ENCODE data around the gene ATP2B3. TPM values are rescaled to one million over a fixed set of nuclear protein-coding genes. Genes with fewer than 3 reads are reported as not detected.

ATP2B3 gene
- total RNA-seq, 1 donor from 2014 or later: 0.83 TPM

GRCh38 chrX:153561337-153561736 lies 43.9 kb downstream of the ATP2B3 start:
- Mint-ChIP-seq H3K4me1 (no peaks in the 10 kb centered on the region), H3K9me3 (peaks cover 10% of the 10 kb centered on the region), H3K4me3 (no peak overlapping the region), H3K27me3 (ENCODE audit: low read depth) (no peaks in the 10 kb centered on the region), H3K27ac (no peak overlapping the region), H3K36me3 (no peaks in the 10 kb centered on the region)
- TF ChIP-seq CTCF (IDR thresholded peaks at IDR 0.05; ENCODE audit: unreplicated experiment): no peak
- DNase-seq (ENCODE audit: low spot score in 2 of 2, unreplicated experiment in 2 of 2): no peak

GRCh38 chrX:153562546-153562945 lies 45.1 kb downstream of the ATP2B3 start:
- no peaks in the 10 kb centered on the region for H3K4me1 Mint-ChIP-seq
- H3K27ac Mint-ChIP-seq: no peak overlapping the region
- no peaks in the 10 kb centered on the region for H3K27me3 Mint-ChIP-seq (ENCODE audit: low read depth)
- no peak overlapping the region for H3K4me3 Mint-ChIP-seq
- DNase-seq (ENCODE audit: low spot score in 2 of 2, unreplicated experiment in 2 of 2): no peak
- H3K9me3 Mint-ChIP-seq: peaks cover 10% of the 10 kb centered on the region
- H3K36me3 Mint-ChIP-seq: no peaks in the 10 kb centered on the region
- no peak for TF ChIP-seq CTCF (IDR thresholded peaks at IDR 0.05; ENCODE audit: unreplicated experiment)

GRCh38 chrX:153564047-153564606 lies 46.7 kb downstream of the ATP2B3 start:
- no peak overlapping the region for H3K4me3 Mint-ChIP-seq
- no peak for TF ChIP-seq CTCF (IDR thresholded peaks at IDR 0.05; ENCODE audit: unreplicated experiment)
- no peak for DNase-seq (ENCODE audit: low spot score in 2 of 2, unreplicated experiment in 2 of 2)
- H3K9me3 Mint-ChIP-seq: peaks cover 10% of the 10 kb centered on the region
- no peaks in the 10 kb centered on the region for H3K36me3 Mint-ChIP-seq
- H3K27me3 Mint-ChIP-seq (ENCODE audit: low read depth): no peaks in the 10 kb centered on the region
- no peaks in the 10 kb centered on the region for H3K4me1 Mint-ChIP-seq
- no peak overlapping the region for H3K27ac Mint-ChIP-seq

GRCh38 chrX:153565996-153566580 lies 48.6 kb downstream of the ATP2B3 start:
- TF ChIP-seq CTCF (IDR thresholded peaks at IDR 0.05; ENCODE audit: unreplicated experiment): no peak
- H3K36me3 Mint-ChIP-seq: no peaks in the 10 kb centered on the region
- H3K4me1 Mint-ChIP-seq: no peaks in the 10 kb centered on the region
- no peak overlapping the region for H3K4me3 Mint-ChIP-seq
- H3K27ac Mint-ChIP-seq: no peak overlapping the region
- peaks cover 16% of the 10 kb centered on the region for H3K9me3 Mint-ChIP-seq
- no peaks in the 10 kb centered on the region for H3K27me3 Mint-ChIP-seq (ENCODE audit: low read depth)
- no peak for DNase-seq (ENCODE audit: low spot score in 2 of 2, unreplicated experiment in 2 of 2)

- Mint-ChIP-seq H3K9me3 (peaks cover 11% of the 10 kb centered on the region), H3K4me1 (no peaks in the 10 kb centered on the region), H3K36me3 (no peaks in the 10 kb centered on the region), H3K27ac (no peak overlapping the region), H3K4me3 (no peak overlapping the region), H3K27me3 (ENCODE audit: low read depth) (no peaks in the 10 kb centered on the region)
- TF ChIP-seq CTCF (IDR thresholded peaks at IDR 0.05; ENCODE audit: unreplicated experiment): peak; percentile 13
- DNase-seq (ENCODE audit: low spot score in 2 of 2, unreplicated experiment in 2 of 2): no peak
These were observed 51.1 kb downstream of the ATP2B3 start for GRCh38 chrX:153568451-153569011.
